Stimulated activated CD4-positive, alpha-beta T cell treated with anti-CD3 and anti-CD28 coated beads, Interleukin-15, amount 100 ng/mL, for 1 hour (primary cell): Measurements from ENCODE around the gene ZBTB25.

Experiments used
- DNase-seq, 2 donors: peaks; one replicate each; pipeline ENCODE4 v3.0.0-alpha.2; 2020; ENCODE audit warnings: low read depth in 1 of 2, low spot score in 1 of 2

Gene ZBTB25

DNA sequence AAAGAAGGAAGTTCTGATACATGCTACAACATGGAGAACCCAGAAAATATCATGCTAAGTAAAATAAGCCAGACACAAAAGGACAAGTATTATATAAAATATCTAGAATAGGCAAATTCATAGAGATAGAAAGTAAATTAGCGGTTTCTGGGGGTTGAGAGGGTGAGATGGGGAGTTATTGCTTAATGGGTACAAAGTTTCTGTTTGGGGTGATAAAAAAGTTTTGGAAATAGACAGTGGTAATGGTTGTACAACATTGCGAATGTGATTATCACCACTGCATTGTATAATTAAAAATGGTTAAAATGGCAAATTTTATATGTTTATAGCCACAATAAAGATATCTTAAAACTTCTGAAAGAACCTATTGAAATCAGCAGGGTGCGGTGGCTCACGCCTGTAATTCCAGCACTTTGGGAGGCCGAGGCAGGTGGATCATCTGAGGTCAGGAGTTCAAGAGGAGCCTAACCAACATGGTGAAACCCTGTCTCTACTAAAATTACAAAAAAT lies 15.0 kb downstream of the ZBTB25 start:
- no peak for DNase-seq

DNA sequence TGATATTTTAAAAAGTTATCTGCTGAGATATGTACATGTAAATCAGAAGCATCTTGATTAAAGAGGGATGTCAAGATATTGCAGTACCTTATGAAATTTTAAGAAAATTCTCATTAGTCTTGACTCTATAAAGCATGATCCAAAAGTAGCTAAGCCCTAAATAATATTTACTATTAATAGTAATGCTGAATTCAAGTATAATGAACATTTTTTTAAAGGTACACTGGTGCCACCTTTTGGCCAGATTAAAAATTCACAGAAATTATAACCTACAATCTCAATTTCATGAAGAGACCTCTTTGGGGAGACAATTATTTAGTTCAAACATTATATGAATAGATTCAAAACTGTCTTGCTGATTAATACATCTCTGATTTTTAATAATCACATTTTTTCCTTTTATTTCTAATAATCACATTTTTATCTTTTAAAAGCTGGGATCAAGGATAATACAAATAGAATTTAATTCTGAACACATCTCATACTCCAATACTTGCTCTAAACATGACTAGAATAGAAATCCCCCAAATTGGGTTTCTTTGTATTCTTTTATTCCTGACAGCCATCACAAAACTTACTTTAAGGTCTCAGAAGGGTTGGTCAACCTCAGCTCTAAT lies 24.9 kb downstream of the ZBTB25 start:
- no peak for DNase-seq

DNA sequence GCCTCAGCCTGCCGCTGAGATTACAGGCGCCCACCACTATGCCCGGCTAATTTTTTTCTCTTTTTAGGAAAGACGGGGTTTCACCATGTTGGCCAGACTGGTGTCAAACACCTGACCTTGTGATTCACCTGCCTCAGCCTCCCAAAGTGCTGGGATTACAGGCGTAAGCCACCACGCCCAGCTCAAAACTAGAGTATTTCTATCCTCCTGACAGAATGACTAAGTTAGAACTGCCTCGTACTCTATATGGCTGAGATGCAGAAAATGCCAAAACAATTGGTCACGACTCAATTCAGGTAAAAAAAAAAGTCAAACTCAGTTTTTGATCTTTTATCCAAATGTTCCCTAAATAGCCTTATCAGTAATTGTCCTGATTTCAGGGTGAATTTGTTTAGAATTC lies 27.2 kb downstream of the ZBTB25 start:
- DNase-seq: no peak

DNA sequence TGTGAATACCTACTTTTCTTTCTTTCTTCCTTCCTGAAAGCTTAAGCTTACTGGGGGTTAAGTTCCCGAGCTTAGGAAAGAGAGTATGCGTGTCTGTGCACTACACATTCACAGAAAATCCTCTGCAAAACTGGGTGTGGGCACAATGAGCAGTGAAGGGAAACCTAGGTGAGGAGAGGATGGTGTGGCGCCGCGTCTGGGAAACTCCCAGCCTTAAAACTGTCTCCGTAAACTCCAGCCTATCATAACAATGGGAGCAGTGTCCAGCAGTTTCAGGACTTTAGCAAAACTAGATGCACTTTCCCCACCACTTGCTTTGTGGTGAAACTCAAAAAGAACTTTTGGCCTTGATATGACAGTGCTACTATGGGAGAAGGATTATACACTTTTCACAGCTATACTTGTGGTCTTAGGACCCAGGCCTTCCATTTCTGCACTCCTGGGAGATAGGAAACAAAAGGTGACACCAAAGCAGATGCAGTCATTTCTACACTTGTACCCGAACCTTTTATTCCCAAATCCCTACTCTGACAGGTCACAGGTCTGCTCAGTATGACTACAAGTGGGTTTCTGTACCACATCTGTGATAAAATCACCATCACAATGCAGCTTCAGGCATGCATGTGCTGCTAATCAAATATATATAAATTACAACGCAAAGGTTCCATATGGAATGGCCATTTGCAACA lies 27.9 kb downstream of the ZBTB25 start:
- DNase-seq: no peak

DNA sequence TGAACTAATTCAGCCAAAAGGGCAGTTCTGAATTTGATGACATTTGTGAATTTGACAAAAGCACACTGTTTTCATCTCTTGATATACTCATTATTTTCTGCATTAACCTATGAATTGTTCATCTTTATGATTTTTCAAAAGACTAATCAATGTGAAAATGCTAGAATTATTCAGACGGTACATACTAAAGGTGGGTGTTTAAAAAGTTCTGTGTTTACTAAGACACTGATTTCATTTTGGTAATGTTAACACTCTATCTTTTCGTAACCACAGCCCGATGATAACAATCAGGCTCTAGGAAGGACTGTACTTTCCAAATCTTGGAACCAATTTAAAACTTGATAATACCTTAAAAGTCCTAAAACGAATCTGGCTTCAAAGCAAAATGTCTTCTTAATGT lies 28.9 kb downstream of the ZBTB25 start:
- no peak for DNase-seq

DNA sequence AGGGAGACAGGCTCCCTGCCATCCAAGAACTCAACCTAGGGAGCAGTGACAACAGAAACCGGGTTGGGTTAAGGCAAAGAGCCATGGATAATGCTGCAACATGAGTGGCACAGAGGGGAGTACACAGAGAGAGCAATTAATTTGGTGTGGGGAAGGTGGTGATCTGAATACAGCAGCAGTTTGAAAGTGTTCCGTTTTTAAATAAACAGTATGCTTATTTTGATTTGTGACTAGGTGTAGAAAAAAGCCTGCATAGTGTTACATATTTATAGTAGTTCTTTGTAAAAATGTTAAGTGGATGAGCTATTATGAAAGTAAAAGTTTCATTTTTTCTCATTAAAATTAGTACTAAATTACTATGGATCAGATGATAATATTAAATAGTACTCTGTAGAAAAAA lies 29.6 kb downstream of the ZBTB25 start:
- no peak for DNase-seq

DNA sequence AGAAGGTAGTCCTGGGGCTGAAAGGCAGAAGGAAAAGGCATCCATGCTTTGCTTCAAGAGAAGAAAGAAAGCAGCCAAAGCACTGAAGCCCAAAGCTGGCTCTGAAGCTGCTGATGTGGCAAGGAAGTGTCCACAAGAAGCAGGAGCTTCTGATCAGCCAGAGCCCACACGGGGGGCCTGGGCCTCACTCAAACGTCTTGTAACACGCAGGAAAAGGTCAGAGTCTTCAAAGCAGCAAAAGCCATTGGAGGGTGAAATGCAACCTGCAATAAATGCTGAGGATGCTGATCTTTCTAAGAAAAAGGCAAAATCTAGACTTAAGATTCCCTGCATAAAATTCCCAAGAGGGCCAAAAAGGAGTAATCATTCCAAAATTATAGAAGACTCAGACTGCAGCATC lies 35.2 kb downstream of the ZBTB25 start:
- no peak for DNase-seq

DNA sequence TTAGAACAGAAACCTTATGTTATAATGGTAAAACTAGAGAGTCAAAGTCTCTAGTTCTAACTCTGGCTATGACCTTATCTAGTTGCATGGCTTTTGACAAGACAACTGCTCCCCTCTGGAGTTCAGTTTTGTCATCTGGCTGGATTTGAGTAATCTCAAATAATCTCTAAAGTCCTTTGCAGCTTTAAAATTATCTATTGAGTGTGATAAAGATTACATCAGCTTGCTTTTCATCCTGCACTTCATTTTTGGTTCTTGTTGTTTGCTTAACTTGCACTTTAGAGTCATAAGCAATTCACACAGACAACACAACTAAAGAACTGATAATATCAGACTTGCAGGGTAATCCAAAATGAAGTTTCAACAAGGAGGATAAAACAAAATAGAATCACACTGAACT lies 36.1 kb downstream of the ZBTB25 start:
- DNase-seq: no peak

DNA sequence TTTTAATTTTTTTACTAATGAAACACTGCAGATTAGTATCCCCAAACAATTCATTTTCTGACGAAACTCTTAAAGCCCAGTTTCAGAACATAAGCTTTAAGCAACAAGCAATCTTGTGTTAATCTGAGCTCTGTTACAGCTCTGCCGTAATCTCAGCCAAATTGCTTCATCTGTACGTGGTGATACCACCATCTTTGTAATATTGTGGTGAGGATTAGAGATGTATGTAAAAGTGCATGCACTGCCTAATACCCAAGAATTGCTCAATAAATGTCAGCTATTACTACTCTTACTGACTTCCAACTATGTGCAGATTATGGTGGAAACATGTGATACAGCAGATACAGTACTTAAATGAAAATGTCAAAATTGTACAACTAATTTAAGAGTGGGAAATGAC lies 36.5 kb downstream of the ZBTB25 start:
- DNase-seq: no peak

DNA sequence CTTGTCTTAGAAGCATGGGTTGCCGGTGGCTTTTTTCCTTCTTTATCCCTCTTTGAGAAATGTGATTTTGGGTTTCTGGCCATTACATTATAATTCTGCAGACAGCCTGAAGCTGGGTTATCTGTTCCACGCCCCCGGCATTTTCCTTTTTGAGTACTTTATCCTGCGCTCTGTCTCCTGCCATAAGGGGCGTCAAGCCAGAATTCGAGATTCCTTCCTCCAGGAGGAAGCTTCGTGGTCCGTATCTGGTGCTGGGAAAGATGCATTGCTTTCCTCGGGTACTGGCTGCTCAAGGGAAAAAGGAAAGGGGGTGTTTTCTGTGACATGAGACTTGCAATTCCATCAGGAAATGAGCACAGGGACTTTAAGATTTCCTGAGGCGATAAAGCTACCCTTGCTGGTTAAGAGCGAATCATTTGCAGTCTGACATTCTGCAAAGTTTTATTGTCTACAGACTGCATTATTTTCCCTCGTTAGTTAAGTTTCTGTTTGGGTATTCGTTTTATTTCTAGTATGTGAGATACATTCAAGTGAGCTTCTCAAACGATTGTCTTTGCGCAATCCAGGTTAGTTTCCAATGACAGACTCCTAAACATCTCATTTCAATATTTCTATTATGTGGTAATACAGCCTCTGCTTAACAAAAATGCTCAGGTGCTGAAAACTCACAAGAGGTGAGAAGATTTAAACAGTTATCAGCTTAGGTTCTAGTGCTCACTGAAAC lies 37.6 kb downstream of the ZBTB25 start:
- no peak for DNase-seq

DNA sequence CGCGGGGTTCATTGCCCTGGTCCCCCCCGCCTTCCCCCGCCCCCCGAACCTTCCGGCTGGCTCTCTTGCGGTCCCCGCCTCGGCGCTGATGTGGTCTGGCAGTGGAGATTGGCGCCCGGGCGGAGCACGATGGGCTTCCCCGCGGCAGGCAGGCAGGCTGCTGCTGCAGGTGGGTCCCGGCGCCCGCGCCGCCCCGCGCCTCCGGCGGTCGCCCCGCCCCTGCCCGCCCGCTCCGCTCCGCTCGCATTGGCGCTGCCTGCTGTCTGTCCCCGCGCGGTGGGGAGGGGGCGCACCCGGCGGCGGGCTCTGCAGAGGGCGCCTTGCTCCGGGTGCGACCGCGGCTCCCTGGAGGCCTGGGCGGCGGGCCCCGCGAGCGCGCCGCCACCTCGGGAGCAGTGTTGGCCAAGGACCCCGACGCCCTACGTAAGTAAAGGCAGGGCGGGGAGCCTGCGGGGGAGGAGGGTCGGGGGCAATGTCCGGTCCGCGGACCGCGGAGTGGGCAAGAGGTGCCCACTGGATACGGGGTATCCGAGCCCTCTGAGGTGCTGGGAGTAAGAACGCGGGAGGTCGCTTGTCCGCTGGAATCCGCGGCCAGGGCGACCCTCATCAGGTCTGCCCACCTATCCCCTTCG lies 38.3 kb downstream of the ZBTB25 start, which contains the start of gene AKAP5:
Gene AKAP5 (plus strand): TSS at position 309 of the 632 bp plus-strand sequence. CDS start 2,896 bp downstream, outside the sequence.
- DNase-seq: peak; percentile 41 to 51

DNA sequence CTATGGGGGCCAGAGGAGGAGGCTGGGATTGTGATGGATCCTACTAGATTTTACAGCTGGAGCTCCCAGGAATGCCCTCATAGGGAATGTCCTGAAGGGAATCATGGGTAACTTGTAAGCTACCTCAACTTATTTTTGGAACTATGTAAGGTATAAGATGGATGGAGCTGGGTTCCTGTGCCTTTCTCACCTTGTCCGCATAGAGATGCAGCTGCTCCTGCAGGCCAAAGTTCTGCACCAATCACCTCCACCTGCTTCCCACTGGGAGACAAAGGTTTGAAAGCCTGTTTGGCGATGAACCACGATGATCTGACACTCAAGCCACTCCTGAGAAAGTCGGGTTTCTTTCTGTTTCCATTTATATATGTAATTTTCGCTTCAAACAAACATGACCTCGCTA lies 39.0 kb downstream of the ZBTB25 start:
- DNase-seq: no peak

DNA sequence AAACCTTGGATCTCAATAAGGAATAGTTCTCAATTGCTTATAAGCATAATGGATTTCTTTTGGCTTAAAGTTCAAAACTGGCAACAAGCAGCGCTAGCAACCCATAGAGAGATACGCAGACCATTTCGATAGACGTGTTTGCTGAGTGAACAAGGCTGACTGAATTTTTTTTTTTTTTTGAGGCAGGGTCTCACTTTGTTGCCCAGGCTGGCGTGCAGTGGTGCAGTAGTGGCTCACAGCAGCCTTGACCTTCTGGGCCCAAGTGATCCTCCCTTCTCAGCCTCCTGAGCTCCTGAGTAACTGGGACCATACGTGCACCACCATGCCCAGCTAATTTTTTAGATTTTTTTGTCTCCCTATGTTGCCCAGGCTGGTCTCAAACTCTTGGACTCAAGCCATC lies 39.8 kb downstream of the ZBTB25 start:
- no peak for DNase-seq

DNA sequence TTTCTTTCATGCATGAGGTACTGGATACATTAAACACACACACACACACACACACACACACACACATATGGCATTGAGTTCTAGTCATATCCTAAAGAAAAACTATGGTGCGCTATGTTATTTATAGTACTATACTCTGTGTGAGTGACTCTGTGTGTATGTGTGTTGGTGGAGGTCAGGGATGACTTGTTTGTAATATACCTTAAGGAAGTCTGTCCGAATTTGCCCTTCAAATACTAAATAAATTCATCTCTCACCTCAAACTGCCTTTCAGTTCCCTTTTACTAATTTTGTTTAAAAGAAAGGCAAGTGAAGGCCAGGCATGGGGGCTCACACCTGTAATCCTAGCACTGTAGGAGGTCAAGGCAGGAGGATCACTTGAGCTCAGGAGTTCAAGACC lies 40.4 kb downstream of the ZBTB25 start:
- no peak for DNase-seq

DNA sequence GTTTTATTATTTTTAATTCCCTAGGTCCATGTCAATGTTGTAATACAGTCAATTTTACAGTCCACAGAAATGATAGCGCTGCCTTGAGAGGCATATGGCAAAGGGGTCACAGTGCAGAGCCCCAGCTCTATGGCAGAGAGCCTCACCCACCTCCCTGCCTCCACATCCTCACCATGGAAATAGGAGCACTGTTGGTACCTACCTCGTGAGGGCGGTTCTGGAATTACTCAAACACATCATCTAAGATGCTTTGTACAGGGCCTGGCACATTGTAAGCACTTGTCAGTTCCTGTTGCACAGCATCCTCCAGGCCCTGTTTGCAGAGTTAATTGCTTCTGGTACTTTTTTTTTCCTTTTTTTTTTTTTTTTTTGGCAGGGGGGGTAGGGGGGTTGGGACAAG lies 42.4 kb downstream of the ZBTB25 start:
- DNase-seq: no peak

DNA sequence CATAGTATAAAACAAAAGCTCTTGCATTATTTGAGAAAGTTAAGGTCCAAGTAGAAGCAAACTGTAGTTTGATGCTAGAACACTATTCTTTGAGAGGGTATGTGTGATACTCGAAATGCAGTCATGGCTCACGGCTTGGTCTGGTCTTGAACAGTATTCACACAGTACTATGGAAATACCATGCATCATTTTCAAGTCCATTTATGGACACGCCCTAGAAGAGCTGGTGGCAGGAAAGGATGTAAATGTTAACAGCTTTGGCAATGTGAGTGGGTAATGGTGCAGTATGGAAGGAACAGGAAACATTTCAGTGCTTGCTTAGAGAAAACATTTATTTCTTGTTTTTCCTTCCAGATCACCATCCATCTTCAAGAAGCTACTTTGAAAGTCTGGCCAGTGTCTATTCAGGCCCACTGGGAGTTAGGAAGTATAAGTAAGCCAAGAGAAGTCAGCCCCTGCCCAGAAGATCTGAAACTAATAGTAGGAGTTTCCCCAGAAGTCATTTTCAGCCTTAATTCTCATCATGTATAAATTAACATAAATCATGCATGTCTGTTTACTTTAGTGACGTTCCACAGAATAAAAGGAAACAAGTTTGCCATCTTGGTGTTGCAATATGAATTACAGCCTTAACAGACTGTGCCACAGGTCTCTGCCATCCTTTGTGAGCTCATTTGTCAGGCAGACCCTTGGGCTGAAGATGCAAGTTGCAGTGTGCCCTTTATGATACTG lies 44.1 kb downstream of the ZBTB25 start:
- DNase-seq: no peak

DNA sequence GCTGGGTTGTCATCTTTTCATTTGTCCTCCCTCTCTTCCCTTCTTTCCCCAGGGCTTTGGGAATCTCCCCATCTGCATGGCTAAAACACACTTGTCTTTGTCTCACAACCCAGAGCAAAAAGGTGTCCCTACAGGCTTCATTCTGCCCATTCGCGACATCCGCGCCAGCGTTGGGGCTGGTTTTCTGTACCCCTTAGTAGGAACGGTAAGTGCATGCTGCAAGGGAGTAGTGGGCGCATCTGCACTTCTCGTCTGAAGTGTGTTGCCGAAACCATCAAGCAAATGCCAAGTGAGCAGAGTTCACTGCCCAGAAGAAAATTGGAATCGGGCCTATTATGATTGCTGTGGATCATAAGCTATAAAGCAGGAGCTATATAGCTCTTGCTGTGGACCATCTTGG lies 49.0 kb downstream of the ZBTB25 start:
- DNase-seq: no peak

DNA sequence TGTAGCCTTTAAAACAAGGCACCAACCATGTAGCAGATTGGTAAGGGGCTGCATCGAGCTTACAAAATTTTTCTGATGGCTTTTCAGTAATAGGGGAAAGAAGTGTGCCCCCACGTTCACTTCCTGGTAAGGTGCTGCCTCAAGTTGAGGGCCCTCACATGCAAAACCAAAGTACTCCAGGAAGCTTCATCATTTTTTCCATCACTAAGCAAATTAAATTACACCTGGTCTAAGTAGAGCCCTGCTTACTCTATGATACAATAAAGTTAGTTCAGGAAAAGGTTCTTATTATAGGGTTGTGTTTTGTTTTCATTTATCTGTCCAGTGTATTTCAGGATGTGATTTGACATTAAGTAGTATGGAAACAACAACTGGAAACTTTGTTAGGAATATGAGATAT lies 53.4 kb downstream of the ZBTB25 start:
- no peak for DNase-seq

DNA sequence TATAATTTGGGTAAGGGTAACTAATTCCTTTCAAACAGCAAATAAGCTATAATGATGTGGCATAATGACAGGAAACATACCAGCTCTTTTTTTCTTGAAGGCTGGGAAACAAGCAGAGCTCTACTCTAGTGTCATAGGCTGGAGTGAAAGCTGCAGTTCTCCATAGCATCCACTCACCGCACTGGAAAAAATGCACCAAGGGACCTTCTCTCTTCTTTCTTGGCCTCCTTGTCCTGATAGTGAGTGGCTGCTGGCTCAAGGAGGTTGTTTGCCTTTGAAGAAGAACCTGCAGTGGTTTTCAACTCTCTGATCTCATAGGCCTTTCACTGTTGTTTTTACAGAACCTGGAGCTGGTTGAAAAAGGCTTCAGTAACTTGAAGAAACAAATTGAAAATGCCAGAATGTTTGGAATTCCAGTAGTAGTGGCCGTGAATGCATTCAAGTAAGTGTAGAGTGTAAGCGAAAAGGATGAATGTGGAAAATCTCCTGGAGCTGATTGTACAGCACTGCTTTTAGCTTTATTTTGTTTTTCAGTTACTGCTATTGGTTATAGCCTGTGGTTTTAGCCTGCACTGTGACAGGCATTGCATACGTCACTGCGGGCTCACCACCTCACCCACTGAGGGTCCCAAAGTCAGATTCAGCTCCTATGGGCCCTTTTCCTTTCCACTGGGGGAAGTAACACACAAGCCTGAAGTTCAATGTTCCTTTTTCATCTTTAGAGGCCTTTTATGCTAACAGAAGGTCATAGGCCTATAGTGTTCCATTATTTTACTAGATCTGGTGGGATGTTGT lies 55.6 kb downstream of the ZBTB25 start:
- no peak for DNase-seq
